Keratinocyte (primary cell): Measurements from ENCODE around the gene SEC24C. TPM values are rescaled to one million over a fixed set of nuclear protein-coding genes. Genes with fewer than 3 reads are reported as not detected.
"Not testable (repeated sequence)": the region's sequence is repeated elsewhere in the genome, so short reads cannot be mapped to it uniquely, and the experiment has no call there.

Experiments
- DNase-seq: peaks from one replicate; pipeline ENCODE4 v3.0.0-alpha.2; 2011; ENCODE audit warnings: low read depth, missing footprints, low spot score
- FAIRE-seq: peaks from 2 replicates; lab custom pipeline; 2011; peaks lifted over from hg19 to GRCh38; lab: Jason Lieb, UNC
- H2AFZ ChIP-seq: 2 replicates; pipeline ENCODE4 v1.6.0; 2012; ENCODE audit warnings: low read length, control low read depth, inconsistent platforms; ENCODE audit not compliant: control insufficient read depth
- H3K27ac ChIP-seq: 2 replicates; pipeline ENCODE4 v1.5.1; 2011; ENCODE audit warnings: low read length; ENCODE audit not compliant: control insufficient read depth, insufficient read depth
- H3K27me3 ChIP-seq: 3 replicates; pipeline ENCODE4 v1.6.0; 2011; ENCODE audit warnings: low read length; ENCODE audit not compliant: control insufficient read depth, insufficient read depth; ENCODE audit errors: extremely low read depth
- H3K36me3 ChIP-seq, 2 experiments: 2 replicates in 1 of 2; 3 replicates in 1 of 2; pipeline ENCODE4 v1.5.1; 2011; ENCODE audit warnings: low read length in 2 of 2, mild to moderate bottlenecking in 1 of 2; ENCODE audit not compliant: control insufficient read depth in 2 of 2, insufficient read depth in 2 of 2; ENCODE audit errors: extremely low read depth in 1 of 2
- H3K4me1 ChIP-seq: 3 replicates; pipeline ENCODE4 v1.5.1; 2011; ENCODE audit warnings: low read length; ENCODE audit not compliant: control insufficient read depth, insufficient read depth; ENCODE audit errors: extremely low read depth
- H3K4me2 ChIP-seq: 3 replicates; pipeline ENCODE4 v1.6.0; 2011; ENCODE audit warnings: low read depth, low read length; ENCODE audit not compliant: control insufficient read depth, insufficient read depth; ENCODE audit errors: extremely low read depth
- H3K4me3 ChIP-seq, 3 experiments: fragments of 200-600 bp in 1 of 3; sonication (generic) in 1 of 3; 2 replicates in 2 of 3; 3 replicates in 1 of 3; pipeline ENCODE4 v1.5.1; 2011 to 2016; ENCODE audit warnings: low read length in 3 of 3, mild to moderate bottlenecking in 3 of 3, control low read depth in 2 of 3, inconsistent platforms in 1 of 3, low read depth in 1 of 3, mixed read lengths in 1 of 3, mixed run types in 1 of 3, moderate library complexity in 1 of 3; ENCODE audit not compliant: control insufficient read depth in 2 of 3, insufficient read depth in 2 of 3; ENCODE audit errors: extremely low read depth in 1 of 3
- H3K79me2 ChIP-seq: 2 replicates; pipeline ENCODE4 v1.6.0; 2012; ENCODE audit warnings: low read length; ENCODE audit not compliant: control insufficient read depth, insufficient read depth
- H3K9ac ChIP-seq: 3 replicates; pipeline ENCODE4 v1.6.0; 2011; ENCODE audit warnings: low read length; ENCODE audit not compliant: control insufficient read depth, insufficient read depth; ENCODE audit errors: extremely low read depth
- H3K9me1 ChIP-seq: 3 replicates; pipeline ENCODE4 v1.6.0; 2011; ENCODE audit warnings: low read length; ENCODE audit not compliant: control insufficient read depth, insufficient read depth; ENCODE audit errors: extremely low read depth
- H3K9me3 ChIP-seq: 2 replicates; pipeline ENCODE4 v1.5.1; 2012; ENCODE audit warnings: low read depth, low read length; ENCODE audit not compliant: control insufficient read depth
- H4K20me1 ChIP-seq: 3 replicates; pipeline ENCODE4 v1.6.0; 2011; ENCODE audit warnings: low read length; ENCODE audit not compliant: control insufficient read depth, insufficient read depth; ENCODE audit errors: extremely low read depth
- CTCF ChIP-seq, 3 experiments: IDR thresholded peaks in 1 of 3; conservative IDR thresholded peaks in 1 of 3; optimal IDR thresholded peaks in 1 of 3; 2 replicates in 2 of 3; 3 replicates in 1 of 3; pipeline versions ENCODE3 to v1.5.1; 2011; ENCODE audit warnings: low read length in 3 of 3, mild to moderate bottlenecking in 3 of 3, moderate library complexity in 2 of 3, control low read depth in 1 of 3, inconsistent platforms in 1 of 3; ENCODE audit not compliant: insufficient read depth in 2 of 3; ENCODE audit errors: extremely low read depth in 1 of 3
- EZH2 ChIP-seq: IDR thresholded peaks from one replicate; pipeline ENCODE4 v1.6.1; 2012; ENCODE audit warnings: inconsistent platforms, mild to moderate bottlenecking, low read length, moderate library complexity
- dilution Hi-C: fragments of 300-500 bp; cut with MboI; formaldehyde crosslinking; loops from one replicate; pipeline ENCODE4 v1.7.0; 2020; ENCODE audit warnings: low sequenced_read_pairs; ENCODE audit not compliant: extremely low pct_ligation_motif_present
- polyA plus RNA-seq, 5 experiments: library from polyadenylated mRNA; depleted of rRNA in 3 of 5; stranded (reverse) in 3 of 5; stranded (forward) in 1 of 5; unstranded in 1 of 5; fragments of >200 nt; gene quantifications; 1 replicate in 1 of 5; 2 replicates in 3 of 5; 3 replicates in 1 of 5; pipeline versions ENCODE4 v1.2.1 to v1.2.3, GENCODE V29; 2011 to 2012; ENCODE audit warnings: missing spikeins in 2 of 5, low read depth in 1 of 5, low replicate concordance in 1 of 5

The SEC24C gene
- polyA plus RNA-seq, 1 donor (not counting 4 experiments of a cell fraction or from before 2014, with no cell fraction given): 65.3 TPM

- dilution Hi-C loops: no loop called here
- Histone ChIP-seq H3K27me3 (no peaks in the 10 kb centered on the region), H3K9ac (peak overlapping the region; percentile 85), H3K4me2 (peak overlapping the region; percentile 82), H3K9me1 (no peaks in the 10 kb centered on the region), H3K36me3 (peaks cover 12 to 24% of the 10 kb centered on the region in 2 experiments), H3K4me1 (peaks cover 20% of the 10 kb centered on the region), H4K20me1 (peaks cover 3% of the 10 kb centered on the region), H3K79me2 (peaks cover 59% of the 10 kb centered on the region), H3K4me3 (peak overlapping the region; percentile 74 to 95 (median 92)), H3K27ac (peak overlapping the region; percentile 63), H2AFZ (no peak overlapping the region), H3K9me3 (no peaks in the 10 kb centered on the region)
- DNase-seq (no peak), FAIRE-seq (no peak)
- TF ChIP-seq CTCF (optimal IDR thresholded peaks at IDR 0.05 in 1 of 3, IDR thresholded peaks at IDR 0.05 in 1 of 3, conservative IDR thresholded peaks at IDR 0.05 in 1 of 3; ENCODE audit: extremely low read depth in 1 of 3, insufficient read depth in 2 of 3, low read length in 3 of 3) (no peak), EZH2 (no peak)
Observed at GRCh38 chr10:73786512-73786885, 42.3 kb downstream of the SEC24C start.

GRCh38 chr10:73787031-73787800, 43.0 kb downstream of the SEC24C start:
- Histone ChIP-seq H3K4me1 (peaks cover 20% of the 10 kb centered on the region), H3K79me2 (peaks cover 53% of the 10 kb centered on the region), H3K36me3 (peaks cover 13 to 30% of the 10 kb centered on the region in 2 experiments)
- DNase-seq, dilution Hi-C loops, H3K9me1 ChIP-seq, H2AFZ ChIP-seq, H3K27ac ChIP-seq, H3K4me2 ChIP-seq, H3K4me3 ChIP-seq, H3K9ac ChIP-seq, H4K20me1 ChIP-seq, H3K9me3 ChIP-seq, FAIRE-seq, H3K27me3 ChIP-seq: not testable (repeated sequence)
